ENCODE measurements around the gene ITIH3. TPM values are rescaled to one million over a fixed set of nuclear protein-coding genes. Genes with fewer than 3 reads are reported as not detected.

The ITIH3 gene
- total RNA-seq, 1 experiment from 2014 or later: 0.37 TPM

- no peak for DNase-seq (ENCODE audit: low spot score)
- TF ChIP-seq ZNF138 (CRISPR knock-in tag; conservative IDR thresholded peaks at IDR 0.05): no peak
- no peak for TF ChIP-seq TEAD4 (CRISPR knock-in tag; IDR thresholded peaks at IDR 0.05)
- TF ChIP-seq ATF6 (CRISPR knock-in tag; IDR thresholded peaks at IDR 0.05): no peak
- no peak for TF ChIP-seq GABPB1 (CRISPR knock-in tag; IDR thresholded peaks at IDR 0.05)
- POLR2A ChIA-PET: no interaction called here
- Mint-ChIP-seq H3K27ac (no peak overlapping the region), H3K4me3 (no peak overlapping the region), H3K36me3 (no peaks in the 10 kb centered on the region), H3K27me3 (ENCODE audit: low read depth) (peaks cover 3% of the 10 kb centered on the region; the same call in 1 of the 2 replicates), H3K4me1 (no peaks in the 10 kb centered on the region), H3K9me3 (no peaks in the 10 kb centered on the region)
- no peak for ATAC-seq
- CTCF ChIA-PET: interaction anchor here (1.4 to 5.5 kb wide), 3 partner anchors 10 to 17 kb away, joined by 3 to 34 read pairs (median 28); no protein-coding TSS in a partner anchor
Measured at GRCh38 chr3:52809149-52809548, 14.6 kb downstream of the ITIH3 start.

- ATAC-seq (no peak), DNase-seq (ENCODE audit: low spot score) (no peak)
- Mint-ChIP-seq H3K9me3 (no peaks in the 10 kb centered on the region), H3K27ac (no peak overlapping the region), H3K27me3 (ENCODE audit: low read depth) (peaks cover 3% of the 10 kb centered on the region; the same call in 1 of the 2 replicates), H3K36me3 (no peaks in the 10 kb centered on the region), H3K4me1 (no peaks in the 10 kb centered on the region), H3K4me3 (no peak overlapping the region)
- POLR2A ChIA-PET: no interaction called here
- TF ChIP-seq ZNF138 (CRISPR knock-in tag; conservative IDR thresholded peaks at IDR 0.05) (no peak), KAT7 (CRISPR knock-in tag; IDR thresholded peaks at IDR 0.05; ENCODE audit: borderline replicate concordance) (no peak), MLX (CRISPR knock-in tag; IDR thresholded peaks at IDR 0.05) (no peak), ZMAT4 (CRISPR knock-in tag; IDR thresholded peaks at IDR 0.05) (no peak), TP53 (CRISPR knock-in tag; IDR thresholded peaks at IDR 0.05) (no peak), E2F5 (CRISPR knock-in tag; IDR thresholded peaks at IDR 0.05) (no peak), CDX4 (CRISPR knock-in tag; IDR thresholded peaks at IDR 0.05; ENCODE audit: borderline replicate concordance) (no peak), SP1 (CRISPR knock-in tag; conservative IDR thresholded peaks at IDR 0.05) (no peak), ZNF121 (CRISPR knock-in tag; IDR thresholded peaks at IDR 0.05) (no peak), FOXP1 (CRISPR knock-in tag; IDR thresholded peaks at IDR 0.05; ENCODE audit: borderline replicate concordance) (no peak), CBFB (CRISPR knock-in tag; IDR thresholded peaks at IDR 0.05; ENCODE audit: low read depth) (no peak), ZNF281 (CRISPR knock-in tag; IDR thresholded peaks at IDR 0.05) (no peak), MYBL2 (CRISPR knock-in tag; IDR thresholded peaks at IDR 0.05) (no peak), RORB (CRISPR knock-in tag; IDR thresholded peaks at IDR 0.05) (no peak), ZNF416 (CRISPR knock-in tag; IDR thresholded peaks at IDR 0.05) (no peak), ATF1 (CRISPR knock-in tag; IDR thresholded peaks at IDR 0.05) (no peak)
- CTCF ChIA-PET: interaction anchor here (4.6 to 5.5 kb wide), 2 partner anchors 11 to 18 kb away, joined by 28 to 34 read pairs; no protein-coding TSS in a partner anchor
Measured at GRCh38 chr3:52809662-52810377, 15.2 kb downstream of the ITIH3 start.

Data from WTC11 (cell line).